ENCODE data around the gene COX8A.

- no peak for TF ChIP-seq TP53 (CRISPR knock-in tag; conservative IDR thresholded peaks at IDR 0.05)
- no peak for TF ChIP-seq BCLAF1 (IDR thresholded peaks at IDR 0.05)
- TF ChIP-seq GATAD1 (CRISPR knock-in tag; IDR thresholded peaks at IDR 0.05): no peak
- TF ChIP-seq PBX2 (CRISPR knock-in tag; IDR thresholded peaks at IDR 0.05): no peak
These were observed 50.8 kb downstream of the COX8A start for GRCh38 chr11:64025205-64025604.

Data from HepG2 (cell line).